HepG2 (cell line): ENCODE results near the gene KIAA0232. TPM values are rescaled to one million over a fixed set of nuclear protein-coding genes. Genes with fewer than 3 reads are reported as not detected.

Experiments used
- ATAD3A ChIP-seq: sonication (generic); formaldehyde crosslinking; IDR thresholded peaks from 2 replicates; pipeline ENCODE4 v1.4.0; 2020; ENCODE audit warnings: missing genetic modification reagents
- FLYWCH1 ChIP-seq: sonication (generic); formaldehyde crosslinking; IDR thresholded peaks from 2 replicates; pipeline ENCODE4 v1.8.1; 2023; ENCODE audit warnings: mild to moderate bottlenecking, missing genetic modification reagents
- FOXM1 ChIP-seq: sonication (generic); formaldehyde crosslinking; IDR thresholded peaks from 2 replicates; pipeline ENCODE4 v1.5.0; 2020; ENCODE audit warnings: missing genetic modification reagents
- GATAD1 ChIP-seq: IDR thresholded peaks from 2 replicates; pipeline ENCODE4 v1.6.1; 2016; ENCODE audit warnings: missing genetic modification reagents, missing compliant biosample characterization
- GPN1 ChIP-seq: sonication (generic); formaldehyde crosslinking; IDR thresholded peaks from 2 replicates; pipeline ENCODE4 v1.5.1; 2020; ENCODE audit warnings: missing genetic modification reagents, borderline replicate concordance
- KDM2A ChIP-seq: sonication (generic); formaldehyde crosslinking; IDR thresholded peaks from 2 replicates; pipeline ENCODE4 v1.4.0; 2020; ENCODE audit warnings: low read depth, missing genetic modification reagents, borderline replicate concordance
- KLF16 ChIP-seq, 2 experiments: sonication (generic) in 1 of 2; formaldehyde crosslinking in 1 of 2; IDR thresholded peaks; 2 replicates each; pipeline versions ENCODE4 v1.6.1 to v1.8.0; 2016 to 2023; ENCODE audit warnings: missing genetic modification reagents in 2 of 2, missing compliant biosample characterization in 1 of 2
- POLR2AphosphoS2 ChIP-seq: IDR thresholded peaks from 2 replicates; pipeline ENCODE4 v1.6.1; 2011; ENCODE audit warnings: low read depth, low read length, improper control_type of control experiment
- PREB ChIP-seq: sonication (generic); formaldehyde crosslinking; IDR thresholded peaks from 2 replicates; pipeline ENCODE4 v1.4.0; 2020; ENCODE audit warnings: missing genetic modification reagents
- SETDB1 ChIP-seq: sonication (generic); formaldehyde crosslinking; IDR thresholded peaks from 2 replicates; pipeline ENCODE4 v1.5.1; 2020; ENCODE audit warnings: missing genetic modification reagents, mild to moderate bottlenecking, borderline replicate concordance
- YEATS2 ChIP-seq: sonication (generic); formaldehyde crosslinking; IDR thresholded peaks from 2 replicates; pipeline ENCODE4 v1.4.0; 2020; ENCODE audit warnings: missing genetic modification reagents, borderline replicate concordance
- ZBTB21 ChIP-seq: sonication (generic); formaldehyde crosslinking; IDR thresholded peaks from 2 replicates; pipeline ENCODE4 v1.4.0; 2020; ENCODE audit warnings: missing genetic modification reagents
- ZBTB42 ChIP-seq: sonication (generic); formaldehyde crosslinking; IDR thresholded peaks from 2 replicates; pipeline ENCODE4 v1.5.0; 2020; ENCODE audit warnings: mild to moderate bottlenecking, missing genetic modification reagents
- ZFP37 ChIP-seq: sonication (generic); formaldehyde crosslinking; IDR thresholded peaks from 2 replicates; pipeline ENCODE4 v1.4.0; 2020; ENCODE audit warnings: missing genetic modification reagents, borderline replicate concordance
- ZNF253 ChIP-seq: sonication (generic); formaldehyde crosslinking; IDR thresholded peaks from 2 replicates; pipeline ENCODE4 v1.8.0; 2022; ENCODE audit warnings: mild to moderate bottlenecking, missing genetic modification reagents, borderline replicate concordance
- ZNF337 ChIP-seq: sonication (generic); formaldehyde crosslinking; IDR thresholded peaks from 2 replicates; pipeline ENCODE4 v1.5.1; 2020; ENCODE audit warnings: missing genetic modification reagents, low read depth, mild to moderate bottlenecking, borderline replicate concordance
- ZNF350 ChIP-seq: sonication (generic); formaldehyde crosslinking; IDR thresholded peaks from 2 replicates; pipeline ENCODE4 v1.4.0; 2020; ENCODE audit warnings: mild to moderate bottlenecking, low read depth, missing genetic modification reagents, borderline replicate concordance
- ZNF430 ChIP-seq: sonication (generic); formaldehyde crosslinking; IDR thresholded peaks from 2 replicates; pipeline ENCODE4 v1.9.0; 2021; ENCODE audit warnings: mild to moderate bottlenecking, missing genetic modification reagents
- ZNF841 ChIP-seq: sonication (generic); formaldehyde crosslinking; IDR thresholded peaks from 2 replicates; pipeline ENCODE4 v1.8.1; 2023; ENCODE audit warnings: missing genetic modification reagents, borderline replicate concordance
- polyA plus RNA-seq, 8 experiments: library from polyadenylated mRNA; depleted of rRNA in 3 of 8; stranded (reverse) in 7 of 8; unstranded in 1 of 8; fragments of >200 nt; fragmentation: Illumina TruSeq in 4 of 8; extraction: Trizol in 4 of 8; gene quantifications; 2 replicates each; pipeline versions ENCODE4 v1.2.1 to v1.2.3, GENCODE V29; 2011 to 2016; ENCODE audit warnings: low read depth in 4 of 8, missing spikeins in 1 of 8, mixed read lengths in 1 of 8; ENCODE audit not compliant: insufficient read depth in 1 of 8
- total RNA-seq, 5 experiments: library from RNA; depleted of rRNA; stranded (reverse); fragments of >200 nt; fragmentation: Illumina TruSeq; extraction: Trizol; gene quantifications; 2 replicates each; pipeline ENCODE4 v1.2.3, GENCODE V29; 2016; ENCODE audit warnings: low read depth in 1 of 5
- TF ChIP-seq, protein P1 (sequence below): sonication (generic); formaldehyde crosslinking; IDR thresholded peaks from 2 replicates; pipeline ENCODE4 v1.4.0; 2020; ENCODE audit warnings: low read depth, mild to moderate bottlenecking, missing genetic modification reagents
- TF ChIP-seq, protein P2 (sequence below): sonication (generic); formaldehyde crosslinking; IDR thresholded peaks from 2 replicates; pipeline ENCODE4 v1.4.0; 2020; ENCODE audit warnings: missing genetic modification reagents
- TF ChIP-seq, protein P3 (sequence below): sonication (generic); formaldehyde crosslinking; IDR thresholded peaks from 2 replicates; pipeline ENCODE4 v1.5.1; 2020; ENCODE audit warnings: mild to moderate bottlenecking, missing genetic modification reagents, borderline replicate concordance
- TF ChIP-seq, protein P4 (sequence below): sonication (generic); formaldehyde crosslinking; IDR thresholded peaks from 2 replicates; pipeline ENCODE4 v1.5.0; 2020; ENCODE audit warnings: mild to moderate bottlenecking, low read depth, missing genetic modification reagents, borderline replicate concordance

Gene KIAA0232
- total and polyA plus RNA-seq, 2 of the 13 experiments (the other 11 are each of a cell fraction or from before 2014, with no cell fraction given), result 7.8 to 17.1 TPM

DNA sequence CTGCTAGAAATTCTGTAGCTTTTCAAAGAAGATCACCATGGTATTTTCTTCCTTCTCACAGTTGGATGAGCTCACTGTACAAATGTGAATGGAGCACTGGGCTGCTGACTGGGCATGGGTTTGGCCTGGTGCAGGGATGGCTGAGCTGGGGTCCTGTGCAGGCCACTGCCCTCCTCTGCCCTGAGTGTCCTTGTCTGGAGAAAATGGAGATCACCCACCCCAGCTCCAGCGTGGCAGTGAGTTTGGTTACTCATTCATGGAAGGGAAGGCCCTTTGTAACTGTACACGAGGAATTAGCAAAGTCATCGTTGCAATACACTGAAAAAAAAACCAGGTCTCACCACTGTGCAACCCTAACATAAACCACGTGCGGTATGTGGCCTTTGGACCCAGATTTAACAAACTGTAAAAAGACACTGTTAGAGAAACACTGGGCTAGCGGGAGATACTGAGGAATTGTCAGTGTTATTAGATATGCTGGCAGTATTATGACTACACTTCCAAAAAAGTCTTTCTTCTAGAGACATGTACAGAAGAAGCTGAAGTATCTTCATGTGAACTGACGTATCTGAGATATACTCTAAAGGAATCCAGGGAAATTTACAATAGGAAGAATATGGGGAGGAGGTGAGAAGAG, 111.0 kb downstream of the KIAA0232 start (continued):
- TF ChIP-seq, protein P1, sequence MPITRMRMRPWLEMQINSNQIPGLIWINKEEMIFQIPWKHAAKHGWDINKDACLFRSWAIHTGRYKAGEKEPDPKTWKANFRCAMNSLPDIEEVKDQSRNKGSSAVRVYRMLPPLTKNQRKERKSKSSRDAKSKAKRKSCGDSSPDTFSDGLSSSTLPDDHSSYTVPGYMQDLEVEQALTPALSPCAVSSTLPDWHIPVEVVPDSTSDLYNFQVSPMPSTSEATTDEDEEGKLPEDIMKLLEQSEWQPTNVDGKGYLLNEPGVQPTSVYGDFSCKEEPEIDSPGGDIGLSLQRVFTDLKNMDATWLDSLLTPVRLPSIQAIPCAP (CRISPR knock-in tag), result no peak
- TF ChIP-seq SETDB1 (CRISPR knock-in tag), result no peak
- no peak for TF ChIP-seq FOXM1 (CRISPR knock-in tag)
- 0 out of 2 replicates have a peak, but pooled peaks have one; percentile 41 for TF ChIP-seq ZBTB21 (CRISPR knock-in tag)
- no peak for TF ChIP-seq PREB
- TF ChIP-seq ATAD3A (CRISPR knock-in tag), result no peak
- TF ChIP-seq, protein P2, sequence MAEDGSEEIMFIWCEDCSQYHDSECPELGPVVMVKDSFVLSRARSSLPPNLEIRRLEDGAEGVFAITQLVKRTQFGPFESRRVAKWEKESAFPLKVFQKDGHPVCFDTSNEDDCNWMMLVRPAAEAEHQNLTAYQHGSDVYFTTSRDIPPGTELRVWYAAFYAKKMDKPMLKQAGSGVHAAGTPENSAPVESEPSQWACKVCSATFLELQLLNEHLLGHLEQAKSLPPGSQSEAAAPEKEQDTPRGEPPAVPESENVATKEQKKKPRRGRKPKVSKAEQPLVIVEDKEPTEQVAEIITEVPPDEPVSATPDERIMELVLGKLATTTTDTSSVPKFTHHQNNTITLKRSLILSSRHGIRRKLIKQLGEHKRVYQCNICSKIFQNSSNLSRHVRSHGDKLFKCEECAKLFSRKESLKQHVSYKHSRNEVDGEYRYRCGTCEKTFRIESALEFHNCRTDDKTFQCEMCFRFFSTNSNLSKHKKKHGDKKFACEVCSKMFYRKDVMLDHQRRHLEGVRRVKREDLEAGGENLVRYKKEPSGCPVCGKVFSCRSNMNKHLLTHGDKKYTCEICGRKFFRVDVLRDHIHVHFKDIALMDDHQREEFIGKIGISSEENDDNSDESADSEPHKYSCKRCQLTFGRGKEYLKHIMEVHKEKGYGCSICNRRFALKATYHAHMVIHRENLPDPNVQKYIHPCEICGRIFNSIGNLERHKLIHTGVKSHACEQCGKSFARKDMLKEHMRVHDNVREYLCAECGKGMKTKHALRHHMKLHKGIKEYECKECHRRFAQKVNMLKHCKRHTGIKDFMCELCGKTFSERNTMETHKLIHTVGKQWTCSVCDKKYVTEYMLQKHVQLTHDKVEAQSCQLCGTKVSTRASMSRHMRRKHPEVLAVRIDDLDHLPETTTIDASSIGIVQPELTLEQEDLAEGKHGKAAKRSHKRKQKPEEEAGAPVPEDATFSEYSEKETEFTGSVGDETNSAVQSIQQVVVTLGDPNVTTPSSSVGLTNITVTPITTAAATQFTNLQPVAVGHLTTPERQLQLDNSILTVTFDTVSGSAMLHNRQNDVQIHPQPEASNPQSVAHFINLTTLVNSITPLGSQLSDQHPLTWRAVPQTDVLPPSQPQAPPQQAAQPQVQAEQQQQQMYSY (CRISPR knock-in tag), result 0 out of 2 replicates have a peak, but pooled peaks have one; percentile 32
- TF ChIP-seq, protein P3, sequence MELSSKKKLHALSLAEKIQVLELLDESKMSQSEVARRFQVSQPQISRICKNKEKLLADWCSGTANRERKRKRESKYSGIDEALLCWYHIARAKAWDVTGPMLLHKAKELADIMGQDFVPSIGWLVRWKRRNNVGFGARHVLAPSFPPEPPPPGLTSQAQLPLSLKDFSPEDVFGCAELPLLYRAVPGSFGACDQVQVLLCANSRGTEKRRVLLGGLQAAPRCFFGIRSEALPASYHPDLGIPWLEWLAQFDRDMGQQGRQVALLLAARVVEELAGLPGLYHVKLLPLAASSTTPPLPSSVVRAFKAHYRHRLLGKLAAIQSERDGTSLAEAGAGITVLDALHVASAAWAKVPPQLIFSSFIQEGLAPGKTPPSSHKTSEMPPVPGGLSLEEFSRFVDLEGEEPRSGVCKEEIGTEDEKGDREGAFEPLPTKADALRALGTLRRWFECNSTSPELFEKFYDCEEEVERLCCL (CRISPR knock-in tag), result no peak
- peak; percentile 79; the same call in 1 of the 2 replicates for TF ChIP-seq YEATS2
- TF ChIP-seq POLR2AphosphoS2, result no peak
- no peak; the same call in 1 of the 2 replicates for TF ChIP-seq ZNF337 (CRISPR knock-in tag)
- peak; percentile 77 for TF ChIP-seq GATAD1 (CRISPR knock-in tag)
- peak; percentile 40; the same call in 1 of the 2 replicates for TF ChIP-seq KDM2A (CRISPR knock-in tag)
- no peak for TF ChIP-seq ZBTB42 (CRISPR knock-in tag)
- TF ChIP-seq, protein P4, sequence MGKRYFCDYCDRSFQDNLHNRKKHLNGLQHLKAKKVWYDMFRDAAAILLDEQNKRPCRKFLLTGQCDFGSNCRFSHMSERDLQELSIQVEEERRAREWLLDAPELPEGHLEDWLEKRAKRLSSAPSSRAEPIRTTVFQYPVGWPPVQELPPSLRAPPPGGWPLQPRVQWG (CRISPR knock-in tag), result no peak
- TF ChIP-seq KLF16 (CRISPR knock-in tag; IDR thresholded peaks at IDR 0.05), result peak in 1 of 2 experiments; percentile 94; a peak in 2 of 4 replicates
- peak; percentile 93 for TF ChIP-seq ZNF430
- TF ChIP-seq ZNF350 (CRISPR knock-in tag), result peak; percentile 27; the same call in 1 of the 2 replicates
- no peak for TF ChIP-seq FLYWCH1
- no peak for TF ChIP-seq ZNF841 (CRISPR knock-in tag)
- no peak for TF ChIP-seq ZNF253 (CRISPR knock-in tag)
- TF ChIP-seq ZFP37 (CRISPR knock-in tag), result peak; percentile 69; the same call in 1 of the 2 replicates
- TF ChIP-seq GPN1 (CRISPR knock-in tag), result no peak
